Measurements from ENCODE around the gene POLN. TPM values are rescaled to one million over a fixed set of nuclear protein-coding genes. Genes with fewer than 3 reads are reported as not detected.

POLN gene
- total RNA-seq, 1 donor = 2.9 TPM

GRCh38 chr4:2271279-2272025 is 29.5 kb upstream of the POLN start:
- H3K4me2 ChIP-seq (ENCODE audit: insufficient read depth, low read length) = no peak overlapping the region
- no peaks in the 10 kb centered on the region for H4K20me1 ChIP-seq (ENCODE audit: insufficient read depth, low read length)
- H3K27me3 ChIP-seq (ENCODE audit: insufficient read depth, low read length) = no peaks in the 10 kb centered on the region
- H3K27ac ChIP-seq (ENCODE audit: low read depth, low read length) = no peak overlapping the region
- H3K36me3 ChIP-seq (ENCODE audit: insufficient read depth, low read length) = no peaks in the 10 kb centered on the region
- H3K9me3 ChIP-seq (ENCODE audit: low read depth, low read length) = no peaks in the 10 kb centered on the region
- TF ChIP-seq CTCF (IDR thresholded peaks at IDR 0.05; ENCODE audit: extremely low read depth, low read depth, low read length) = no peak
- H2AFZ ChIP-seq (ENCODE audit: low read length) = no peak overlapping the region
- H3K4me3 ChIP-seq (ENCODE audit: insufficient read depth, low read length) = no peak overlapping the region
- H3K79me2 ChIP-seq (ENCODE audit: insufficient read depth, low read length) = no peaks in the 10 kb centered on the region
- DNase-seq (ENCODE audit: insufficient read length, low spot score, missing footprints) = no peak
- H3K4me1 ChIP-seq (ENCODE audit: insufficient read depth, low read length) = peaks cover 2% of the 10 kb centered on the region

GRCh38 chr4:2270341-2271165 is 28.6 kb upstream of the POLN start:
- Histone ChIP-seq H3K27me3 (ENCODE audit: insufficient read depth, low read length) (no peaks in the 10 kb centered on the region), H3K27ac (ENCODE audit: low read depth, low read length) (no peak overlapping the region), H3K9me3 (ENCODE audit: low read depth, low read length) (no peaks in the 10 kb centered on the region), H3K4me2 (ENCODE audit: insufficient read depth, low read length) (no peak overlapping the region), H3K4me1 (ENCODE audit: insufficient read depth, low read length) (peaks cover 7% of the 10 kb centered on the region), H3K36me3 (ENCODE audit: insufficient read depth, low read length) (no peaks in the 10 kb centered on the region), H4K20me1 (ENCODE audit: insufficient read depth, low read length) (no peaks in the 10 kb centered on the region), H3K79me2 (ENCODE audit: insufficient read depth, low read length) (no peaks in the 10 kb centered on the region), H3K4me3 (ENCODE audit: insufficient read depth, low read length) (no peak overlapping the region), H2AFZ (ENCODE audit: low read length) (no peak overlapping the region)
- no peak for TF ChIP-seq CTCF (IDR thresholded peaks at IDR 0.05; ENCODE audit: extremely low read depth, low read depth, low read length)
- no peak for DNase-seq (ENCODE audit: insufficient read length, low spot score, missing footprints)

GRCh38 chr4:2269618-2270163 is 27.8 kb upstream of the POLN start:
- DNase-seq (ENCODE audit: insufficient read length, low spot score, missing footprints) = no peak
- Histone ChIP-seq H3K79me2 (ENCODE audit: insufficient read depth, low read length) (no peaks in the 10 kb centered on the region), H3K9me3 (ENCODE audit: low read depth, low read length) (no peaks in the 10 kb centered on the region), H3K4me2 (ENCODE audit: insufficient read depth, low read length) (no peak overlapping the region), H3K36me3 (ENCODE audit: insufficient read depth, low read length) (no peaks in the 10 kb centered on the region), H3K4me1 (ENCODE audit: insufficient read depth, low read length) (peaks cover 7% of the 10 kb centered on the region), H3K27ac (ENCODE audit: low read depth, low read length) (no peak overlapping the region), H3K27me3 (ENCODE audit: insufficient read depth, low read length) (no peaks in the 10 kb centered on the region), H3K4me3 (ENCODE audit: insufficient read depth, low read length) (no peak overlapping the region), H2AFZ (ENCODE audit: low read length) (no peak overlapping the region), H4K20me1 (ENCODE audit: insufficient read depth, low read length) (no peaks in the 10 kb centered on the region)
- no peak for TF ChIP-seq CTCF (IDR thresholded peaks at IDR 0.05; ENCODE audit: extremely low read depth, low read depth, low read length)

- Histone ChIP-seq H3K4me1 (ENCODE audit: insufficient read depth, low read length) (peaks cover 7% of the 10 kb centered on the region), H3K36me3 (ENCODE audit: insufficient read depth, low read length) (no peaks in the 10 kb centered on the region)
These were observed 27.2 kb upstream of the POLN start for GRCh38 chr4:2269206-2269531.

More at GRCh38 chr4:2269206-2269531, 27.2 kb upstream of the POLN start:
- no peak for TF ChIP-seq CTCF (IDR thresholded peaks at IDR 0.05; ENCODE audit: extremely low read depth, low read depth, low read length)
- Histone ChIP-seq H2AFZ (ENCODE audit: low read length) (no peak overlapping the region), H3K4me3 (ENCODE audit: insufficient read depth, low read length) (no peak overlapping the region), H3K27ac (ENCODE audit: low read depth, low read length) (no peak overlapping the region), H4K20me1 (ENCODE audit: insufficient read depth, low read length) (no peaks in the 10 kb centered on the region), H3K27me3 (ENCODE audit: insufficient read depth, low read length) (no peaks in the 10 kb centered on the region), H3K4me2 (ENCODE audit: insufficient read depth, low read length) (no peak overlapping the region), H3K9me3 (ENCODE audit: low read depth, low read length) (no peaks in the 10 kb centered on the region), H3K79me2 (ENCODE audit: insufficient read depth, low read length) (no peaks in the 10 kb centered on the region)
- DNase-seq (ENCODE audit: insufficient read length, low spot score, missing footprints) = no peak
